Lung (tissue), 12 donors: ENCODE measurements around the gene WRNIP1. TPM values are rescaled to one million over a fixed set of nuclear protein-coding genes. Genes with fewer than 3 reads are reported as not detected.

Source experiments
- ATAC-seq: fragments of 200-7000 bp; cut with Tn5 transposase; one replicate; pipeline ENCODE4 v1.9.1; 2020; ENCODE audit warnings: moderate number of reproducible peaks; ENCODE audit not compliant: insufficient read depth, low FRiP score
- DNase-seq, 3 donors: peaks; one replicate each; pipeline ENCODE4 v3.0.0-alpha.2; 2013 to 2017
- H3K27ac ChIP-seq, 2 donors: one replicate each; pipeline ENCODE4 v1.5.1; 2013; ENCODE audit warnings: mild to moderate bottlenecking in 2 of 2, moderate library complexity in 2 of 2, control low read depth in 1 of 2, inconsistent platforms in 1 of 2, low read depth in 1 of 2, low read length in 1 of 2
- H3K27me3 ChIP-seq, 3 donors: one replicate each; pipeline ENCODE4 v1.5.1; 2013; ENCODE audit warnings: low read length in 2 of 3; ENCODE audit not compliant: control insufficient read depth in 3 of 3, insufficient read depth in 3 of 3
- H3K36me3 ChIP-seq, 4 donors: one replicate each; pipeline ENCODE4 v1.5.1; 2013; ENCODE audit warnings: low read length in 4 of 4, mild to moderate bottlenecking in 1 of 4, moderate library complexity in 1 of 4; ENCODE audit not compliant: control insufficient read depth in 4 of 4, insufficient read depth in 4 of 4
- H3K4me1 ChIP-seq, 5 donors: one replicate each; pipeline ENCODE4 v1.5.1; 2013; ENCODE audit warnings: low read length in 5 of 5, mild to moderate bottlenecking in 2 of 5, moderate library complexity in 1 of 5; ENCODE audit not compliant: control insufficient read depth in 5 of 5, insufficient read depth in 5 of 5
- H3K4me3 ChIP-seq: one replicate; pipeline ENCODE4 v1.5.1; 2013; ENCODE audit warnings: mild to moderate bottlenecking, control low read depth, moderate library complexity
- H3K9ac ChIP-seq, 2 donors: one replicate each; pipeline ENCODE4 v1.5.1; 2013; ENCODE audit warnings: low read length in 2 of 2, control low read depth in 1 of 2; ENCODE audit not compliant: insufficient read depth in 1 of 2
- H3K9me3 ChIP-seq, 4 donors: one replicate each; pipeline ENCODE4 v1.5.1; 2013; ENCODE audit warnings: low read length in 3 of 4, mild to moderate bottlenecking in 1 of 4, moderate library complexity in 1 of 4; ENCODE audit not compliant: control insufficient read depth in 4 of 4, insufficient read depth in 3 of 4
- CTCF ChIP-seq: IDR thresholded peaks from 2 replicates; pipeline ENCODE4 v1.5.1; 2012; ENCODE audit warnings: mild to moderate bottlenecking; ENCODE audit errors: control extremely low read depth, extremely low read depth
- WGBS, 2 donors: extraction: QIAGEN DNeasy Blood & Tissue Kit; methylation state at CpG; one replicate each; pipeline ENCODE4 v1.1.7; 2013; 5-methylcytosine and 5-hydroxymethylcytosine counted together
- polyA plus RNA-seq, 2 donors: library from polyadenylated mRNA; stranded (reverse); fragments of 200-250 nt; gene quantifications; one replicate each; pipeline ENCODE4 v1.2.1, GENCODE V29; 2013
- total RNA-seq, 2 donors: library from RNA; depleted of rRNA in 1 of 2; stranded (reverse); fragments of >200 nt in 1 of 2; gene quantifications; one replicate each; pipeline ENCODE4 v1.2.1, GENCODE V29; 2014 to 2021
- donor health status: control.
- donor health status: control.
- donor health status: Bipolar disorder and iron deficiency.
- donor health status: healthy.
- donor health status: DM: yes; HTN: yes; CAD: no.

Gene WRNIP1
- total and polyA plus RNA-seq, 4 donors: 36.8 to 56.0 (median 42.7) TPM

GRCh38 chr6:2725364-2725988 is 39.7 kb upstream of the WRNIP1 start:
- ATAC-seq (no peak), DNase-seq (no peak)
- Histone ChIP-seq H3K9me3 (no peaks in the 10 kb centered on the region), H3K9ac (no peak overlapping the region), H3K27ac (no peak overlapping the region), H3K36me3 (no peaks in the 10 kb centered on the region), H3K4me3 (no peak overlapping the region), H3K4me1 (peaks cover 0 to 1% (median 0%) of the 10 kb centered on the region in 5 donors), H3K27me3 (no peaks in the 10 kb centered on the region)
- 82 to 84% methylated on average over 8 of the region's 8 CpGs for WGBS, 2 donors
- TF ChIP-seq CTCF: no peak

GRCh38 chr6:2725999-2726567 is 39.1 kb upstream of the WRNIP1 start:
- no peak overlapping the region for H3K4me3 ChIP-seq
- H3K36me3 ChIP-seq: no peaks in the 10 kb centered on the region
- no peaks in the 10 kb centered on the region for H3K9me3 ChIP-seq
- no peaks in the 10 kb centered on the region for H3K27me3 ChIP-seq
- no peak for TF ChIP-seq CTCF
- peaks cover 0 to 1% (median 0%) of the 10 kb centered on the region in 5 donors for H3K4me1 ChIP-seq
- 29 to 34% methylated on average over 8 of the region's 8 CpGs for WGBS, 2 donors
- H3K9ac ChIP-seq: no peak overlapping the region
- DNase-seq (peak in 2 of 3 donors; percentile 24 to 56), ATAC-seq (no peak)
- H3K27ac ChIP-seq: no peak overlapping the region

GRCh38 chr6:2729921-2730320 is 35.3 kb upstream of the WRNIP1 start:
- H3K4me1 ChIP-seq: peaks cover 0 to 5% (median 3%) of the 10 kb centered on the region in 5 donors
- no peak for DNase-seq
- H3K27ac ChIP-seq: no peak overlapping the region
- no peaks in the 10 kb centered on the region for H3K9me3 ChIP-seq
- no peaks in the 10 kb centered on the region for H3K36me3 ChIP-seq
- 96% methylated on average over 10 of the region's 10 CpGs for WGBS, 2 donors
- no peak overlapping the region for H3K4me3 ChIP-seq
- ATAC-seq: no peak
- no peaks in the 10 kb centered on the region for H3K27me3 ChIP-seq
- no peak for TF ChIP-seq CTCF
- no peak overlapping the region for H3K9ac ChIP-seq
